Hepatocyte (in vitro differentiated cells): ENCODE measurements around the gene B3GNT7. TPM values are rescaled to one million over a fixed set of nuclear protein-coding genes. Genes with fewer than 3 reads are reported as not detected.

Source experiments
- DNase-seq: peaks from one replicate; pipeline ENCODE4 v3.0.0-alpha.2; 2016; ENCODE audit warnings: low spot score
- H2AFZ ChIP-seq: fragments of 200-600 bp; sonication (generic); 2 replicates; pipeline ENCODE4 v1.6.0; 2016; ENCODE audit warnings: antibody characterized with exemption, mild to moderate bottlenecking
- H3K27ac ChIP-seq: fragments of 200-600 bp; sonication (generic); 2 replicates; pipeline ENCODE4 v1.5.1; 2016; ENCODE audit warnings: mild to moderate bottlenecking
- H3K27me3 ChIP-seq: fragments of 200-600 bp; sonication (generic); 2 replicates; pipeline ENCODE4 v1.6.1; 2016
- H3K36me3 ChIP-seq: fragments of 200-600 bp; sonication (generic); replicated peaks from 2 replicates; pipeline ENCODE4 v1.5.1; 2016; ENCODE audit warnings: low read depth; ENCODE audit not compliant: insufficient read depth
- H3K4me1 ChIP-seq: fragments of 200-600 bp; sonication (generic); 2 replicates; pipeline ENCODE4 v1.5.1; 2016; ENCODE audit warnings: mild to moderate bottlenecking, moderate library complexity; ENCODE audit not compliant: insufficient read depth
- H3K4me2 ChIP-seq: fragments of 200-600 bp; sonication (generic); 2 replicates; pipeline ENCODE4 v1.6.0; 2016
- H3K4me3 ChIP-seq: fragments of 200-600 bp; sonication (generic); 2 replicates; pipeline ENCODE4 v1.5.1; 2016; ENCODE audit warnings: mild to moderate bottlenecking
- H3K79me2 ChIP-seq: fragments of 200-600 bp; sonication (generic); 2 replicates; pipeline ENCODE4 v1.6.0; 2017; ENCODE audit warnings: mild to moderate bottlenecking
- H3K9me2 ChIP-seq: fragments of 200-600 bp; sonication (generic); replicated peaks from 2 replicates; pipeline ENCODE4 v1.6.0; 2017; ENCODE audit warnings: mild to moderate bottlenecking; ENCODE audit not compliant: insufficient read depth
- H3K9me3 ChIP-seq: fragments of 200-600 bp; sonication (generic); 2 replicates; pipeline ENCODE4 v1.5.1; 2016; ENCODE audit warnings: low read depth, mild to moderate bottlenecking
- H4K20me1 ChIP-seq: fragments of 200-600 bp; sonication (generic); 2 replicates; pipeline ENCODE4 v1.6.0; 2016; ENCODE audit warnings: mild to moderate bottlenecking; ENCODE audit not compliant: insufficient read depth, poor library complexity, severe bottlenecking
- EZH2 ChIP-seq: fragments of 200-600 bp; sonication (generic); IDR thresholded peaks from 2 replicates; pipeline ENCODE4 v1.6.1; 2016; ENCODE audit warnings: antibody characterized with exemption, mild to moderate bottlenecking, borderline replicate concordance
- EZH2phosphoT487 ChIP-seq: fragments of 200-600 bp; sonication (generic); IDR thresholded peaks from one replicate; pipeline ENCODE4 v1.6.1; 2018; ENCODE audit warnings: antibody characterized with exemption, mild to moderate bottlenecking, low read depth, moderate library complexity; ENCODE audit not compliant: unreplicated experiment, severe bottlenecking
- WGBS: methylation state at CpG from one replicate; pipeline ENCODE4 v1.1.6; 2016; ENCODE audit warnings: low lambda C conversion rate; ENCODE audit errors: missing lambda C conversion rate; 5-methylcytosine and 5-hydroxymethylcytosine counted together
- polyA plus RNA-seq: library from polyadenylated mRNA; unstranded; fragments of >200 nt; fragmentation: Nextera tagmentation; extraction: Ambion mirVana; gene quantifications from 2 replicates; pipeline ENCODE4 v1.2.1, GENCODE V29; 2016
- total RNA-seq: library from RNA; depleted of rRNA; stranded (reverse); fragments of >200 nt; gene quantifications from 2 replicates; pipeline ENCODE4 v1.2.3, GENCODE V29; 2014
- TF ChIP-seq, protein P1 (sequence below): fragments of 200-600 bp; sonication (generic); IDR thresholded peaks from 2 replicates; pipeline ENCODE4 v1.5.1; 2016; ENCODE audit warnings: antibody characterized with exemption, mild to moderate bottlenecking; ENCODE audit not compliant: poor library complexity

Gene B3GNT7
- total and polyA plus RNA-seq, 2 experiments from 2014 or later = 4.3 to 6.2 TPM

- Histone ChIP-seq H2AFZ (no peak overlapping the region), H3K9me2 (no peaks in the 10 kb centered on the region), H3K36me3 (no peaks in the 10 kb centered on the region), H3K4me1 (peaks cover 8% of the 10 kb centered on the region), H3K27me3 (peaks cover 13% of the 10 kb centered on the region), H3K27ac (no peak overlapping the region), H4K20me1 (no peaks in the 10 kb centered on the region), H3K9me3 (no peaks in the 10 kb centered on the region), H3K79me2 (no peaks in the 10 kb centered on the region), H3K4me3 (no peak overlapping the region), H3K4me2 (no peak overlapping the region)
- DNase-seq = no peak
- 81% methylated on average over 16 of the region's 17 CpGs for WGBS
- TF ChIP-seq, protein P1, sequence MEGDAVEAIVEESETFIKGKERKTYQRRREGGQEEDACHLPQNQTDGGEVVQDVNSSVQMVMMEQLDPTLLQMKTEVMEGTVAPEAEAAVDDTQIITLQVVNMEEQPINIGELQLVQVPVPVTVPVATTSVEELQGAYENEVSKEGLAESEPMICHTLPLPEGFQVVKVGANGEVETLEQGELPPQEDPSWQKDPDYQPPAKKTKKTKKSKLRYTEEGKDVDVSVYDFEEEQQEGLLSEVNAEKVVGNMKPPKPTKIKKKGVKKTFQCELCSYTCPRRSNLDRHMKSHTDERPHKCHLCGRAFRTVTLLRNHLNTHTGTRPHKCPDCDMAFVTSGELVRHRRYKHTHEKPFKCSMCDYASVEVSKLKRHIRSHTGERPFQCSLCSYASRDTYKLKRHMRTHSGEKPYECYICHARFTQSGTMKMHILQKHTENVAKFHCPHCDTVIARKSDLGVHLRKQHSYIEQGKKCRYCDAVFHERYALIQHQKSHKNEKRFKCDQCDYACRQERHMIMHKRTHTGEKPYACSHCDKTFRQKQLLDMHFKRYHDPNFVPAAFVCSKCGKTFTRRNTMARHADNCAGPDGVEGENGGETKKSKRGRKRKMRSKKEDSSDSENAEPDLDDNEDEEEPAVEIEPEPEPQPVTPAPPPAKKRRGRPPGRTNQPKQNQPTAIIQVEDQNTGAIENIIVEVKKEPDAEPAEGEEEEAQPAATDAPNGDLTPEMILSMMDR = peak; percentile 16
- TF ChIP-seq EZH2 = no peak
Observed at GRCh38 chr2:231393149-231394131, 2.1 kb upstream of the B3GNT7 start.

DNA sequence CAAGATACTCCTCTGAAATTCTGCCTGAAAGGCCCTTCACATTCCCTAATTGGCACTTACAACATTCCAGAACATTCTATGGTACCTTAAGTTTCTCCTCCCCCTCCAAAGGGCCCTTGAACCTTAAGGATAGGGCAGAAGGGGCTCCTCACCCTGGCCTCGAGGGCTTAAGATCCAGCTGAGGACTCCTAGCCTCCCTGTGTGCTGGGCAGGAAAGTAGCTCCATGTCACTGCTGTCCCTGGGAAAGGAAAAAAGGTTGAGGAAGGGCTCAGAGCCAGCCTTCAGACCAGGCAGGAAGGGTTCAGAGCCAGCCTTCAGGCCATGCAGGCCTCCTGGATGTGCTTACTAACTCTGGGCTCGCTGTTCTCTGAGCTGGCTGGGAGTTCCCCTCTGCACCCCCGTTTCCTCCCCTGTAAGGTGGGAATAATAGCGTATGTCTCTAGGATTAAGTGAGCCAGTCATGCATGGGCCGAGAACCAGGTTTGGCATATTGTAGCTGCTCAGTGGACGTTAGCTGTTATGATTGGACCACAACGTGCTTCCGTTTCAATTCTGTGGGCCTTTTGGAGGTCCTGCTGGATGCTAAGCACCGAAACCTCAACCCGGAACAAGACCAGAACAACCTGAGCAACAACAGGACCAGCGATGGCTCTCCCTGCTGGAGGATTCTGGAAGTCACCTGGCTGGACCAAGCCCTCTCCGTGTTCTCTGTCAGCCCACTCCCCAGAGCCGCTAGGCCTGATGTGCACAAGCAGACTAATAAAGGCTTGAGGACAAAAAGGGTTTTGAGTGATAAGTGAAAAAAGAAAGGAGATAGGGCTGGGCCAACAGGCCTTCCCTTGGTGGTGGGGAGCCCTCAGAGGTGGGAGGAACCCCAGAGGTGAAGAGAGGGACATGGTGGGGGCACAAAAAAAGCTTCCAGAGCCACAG, 1.0 kb upstream of the B3GNT7 start:
- Histone ChIP-seq H2AFZ (no peak overlapping the region), H3K4me2 (peak overlapping the region; percentile 84), H3K9me2 (no peaks in the 10 kb centered on the region), H3K4me1 (peaks cover 6% of the 10 kb centered on the region), H3K79me2 (no peaks in the 10 kb centered on the region), H3K4me3 (no peak overlapping the region), H3K36me3 (no peaks in the 10 kb centered on the region), H3K27me3 (peaks cover 13% of the 10 kb centered on the region), H4K20me1 (no peaks in the 10 kb centered on the region), H3K27ac (no peak overlapping the region), H3K9me3 (no peaks in the 10 kb centered on the region)
- TF ChIP-seq EZH2phosphoT487 (no peak), EZH2 (peak; percentile 36)
- TF ChIP-seq, protein P1 = peak; percentile 23
- DNase-seq = peak; percentile 39
- 81% methylated on average over 13 of the region's 13 CpGs for WGBS

DNA sequence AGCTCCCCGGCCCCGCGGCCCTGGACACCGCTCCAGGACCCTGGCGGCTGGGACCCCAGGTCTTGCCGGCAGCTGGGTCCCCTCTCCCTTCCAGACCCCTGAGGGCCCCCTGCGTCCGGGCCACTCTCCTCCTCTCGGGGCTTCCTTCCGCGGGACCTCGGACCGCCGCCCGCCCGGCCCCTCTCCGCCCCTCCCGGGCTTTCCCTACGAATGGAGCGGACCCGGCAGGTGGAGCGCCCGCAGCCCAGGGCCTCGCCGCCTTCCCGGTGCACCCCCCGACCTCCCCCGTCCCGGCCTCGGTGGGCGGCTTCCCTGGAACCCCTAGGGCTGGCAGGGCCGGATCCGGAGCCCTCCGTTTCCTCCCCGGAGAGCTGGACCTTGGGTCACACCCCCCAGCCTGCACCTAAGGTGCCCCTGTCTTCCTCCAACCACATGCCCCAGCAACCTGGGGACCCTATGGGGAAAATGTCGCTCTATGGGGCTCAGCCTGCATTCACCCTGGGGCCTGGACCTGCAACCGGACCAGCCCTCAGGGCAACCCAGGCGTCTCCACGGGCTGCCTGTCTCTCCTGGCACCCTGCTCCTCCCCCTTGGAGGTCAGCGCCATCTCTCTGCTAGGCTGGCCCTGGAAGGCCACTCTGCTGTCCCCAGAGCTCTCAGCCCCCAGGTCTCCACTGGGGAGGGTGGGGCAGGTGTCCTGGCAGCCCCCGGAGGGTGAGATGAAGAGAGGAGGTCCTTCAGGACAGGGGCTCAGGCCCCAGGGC, 730 bp downstream of the B3GNT7 start:
- H3K27me3 ChIP-seq = peaks cover 13% of the 10 kb centered on the region
- peak; percentile 8 for TF ChIP-seq EZH2
- TF ChIP-seq EZH2phosphoT487 = no peak
- H4K20me1 ChIP-seq = no peaks in the 10 kb centered on the region
- H2AFZ ChIP-seq = peak overlapping the region; percentile 56
- no peaks in the 10 kb centered on the region for H3K36me3 ChIP-seq
- peak overlapping the region; percentile 84 for H3K4me2 ChIP-seq
- no peak overlapping the region for H3K27ac ChIP-seq
- peak overlapping the region; percentile 64 for H3K4me3 ChIP-seq
- no peaks in the 10 kb centered on the region for H3K9me2 ChIP-seq
- 55% methylated on average over 6 of the region's 41 CpGs for WGBS
- no peak for DNase-seq
- H3K4me1 ChIP-seq = peaks cover 17% of the 10 kb centered on the region
- H3K79me2 ChIP-seq = no peaks in the 10 kb centered on the region
- H3K9me3 ChIP-seq = no peaks in the 10 kb centered on the region
